Neural cell (in vitro differentiated cells): ENCODE measurements around the gene CA5A. TPM values are rescaled to one million over a fixed set of nuclear protein-coding genes. Genes with fewer than 3 reads are reported as not detected.

Experiments used
- H2AFZ ChIP-seq: fragments of 200-600, 300-800 bp; sonication (generic), shearing (Covaris generic); 2 replicates; pipeline ENCODE4 v1.6.0; 2014; ENCODE audit warnings: low read depth, mild to moderate bottlenecking, antibody characterized with exemption, low read length, moderate library complexity
- H3F3A ChIP-seq: fragments of 200-600 bp; shearing (Covaris generic); 2 replicates; pipeline ENCODE4 v1.6.1; 2016; ENCODE audit warnings: mild to moderate bottlenecking, moderate library complexity, mixed read lengths, antibody characterized with exemption, low read length; ENCODE audit not compliant: insufficient read depth, poor library complexity, severe bottlenecking
- H3K27ac ChIP-seq: fragments of 200-600, 300-800 bp; sonication (generic), shearing (Covaris generic); 2 replicates; pipeline ENCODE4 v1.5.1; 2014; ENCODE audit warnings: mild to moderate bottlenecking, low read length, moderate library complexity
- H3K27me3 ChIP-seq: fragments of 300-800, 200-600 bp; sonication (generic), shearing (Covaris generic); 2 replicates; pipeline ENCODE4 v1.6.0; 2014; ENCODE audit warnings: mild to moderate bottlenecking, low read depth, low read length, moderate library complexity; ENCODE audit not compliant: insufficient read depth
- H3K36me3 ChIP-seq: fragments of 300-800, 200-600 bp; sonication (generic), shearing (Covaris generic); 2 replicates; pipeline ENCODE4 v1.5.1; 2014; ENCODE audit warnings: mild to moderate bottlenecking, antibody characterized with exemption, low read length, moderate library complexity; ENCODE audit not compliant: insufficient read depth
- H3K4me2 ChIP-seq: fragments of 300-800, 200-600 bp; sonication (generic), shearing (Covaris generic); 2 replicates; pipeline ENCODE4 v1.6.0; 2014; ENCODE audit warnings: mild to moderate bottlenecking, low read length
- H3K4me3 ChIP-seq: fragments of 300-800, 200-600 bp; sonication (generic), shearing (Covaris generic); 2 replicates; pipeline ENCODE4 v1.5.1; 2014; ENCODE audit warnings: mild to moderate bottlenecking, low read length, moderate library complexity
- H3K79me2 ChIP-seq: fragments of 200-600 bp; shearing (Covaris generic); replicated peaks from 2 replicates; pipeline ENCODE4 v1.6.0; 2014; ENCODE audit warnings: mild to moderate bottlenecking, low read length, moderate library complexity; ENCODE audit not compliant: insufficient read depth
- H3K9ac ChIP-seq: fragments of 300-800, 200-600 bp; sonication (generic), shearing (Covaris generic); 2 replicates; pipeline ENCODE4 v1.6.1; 2016; ENCODE audit warnings: mild to moderate bottlenecking, low read length, mixed read lengths
- H3K9me2 ChIP-seq: fragments of 200-600 bp; shearing (Covaris generic); 2 replicates; pipeline ENCODE4 v1.6.1; 2016; ENCODE audit warnings: mild to moderate bottlenecking, low read length, mixed read lengths; ENCODE audit not compliant: insufficient read depth
- H3K9me3 ChIP-seq: fragments of 200-600, 300-800 bp; sonication (generic), shearing (Covaris generic); 2 replicates; pipeline ENCODE4 v1.6.1; 2016; ENCODE audit warnings: mild to moderate bottlenecking, mixed run types, low read length, moderate library complexity, mixed read lengths
- H4K20me1 ChIP-seq: fragments of 200-600 bp; shearing (Covaris generic); 2 replicates; pipeline ENCODE4 v1.6.1; 2016; ENCODE audit warnings: mild to moderate bottlenecking, mixed run types; ENCODE audit not compliant: insufficient read depth
- EP300 ChIP-seq: fragments of 450-650 bp; conservative IDR thresholded peaks from 2 replicates; pipeline ENCODE4 v1.6.1; 2014; ENCODE audit warnings: antibody characterized with exemption, mild to moderate bottlenecking, moderate library complexity; ENCODE audit not compliant: poor library complexity, severe bottlenecking
- EZH2 ChIP-seq: fragments of 200-600, 300-800 bp; shearing (Covaris generic), sonication (generic); IDR thresholded peaks from 2 replicates; pipeline ENCODE4 v1.6.1; 2014; ENCODE audit warnings: antibody characterized with exemption, low read length, borderline replicate concordance, mild to moderate bottlenecking; ENCODE audit not compliant: insufficient read depth, poor library complexity, severe bottlenecking
- MXI1 ChIP-seq: fragments of 450-650 bp; conservative IDR thresholded peaks from 2 replicates; pipeline ENCODE4 v1.6.1; 2014; ENCODE audit warnings: antibody characterized with exemption, mild to moderate bottlenecking; ENCODE audit not compliant: poor library complexity, severe bottlenecking
- POLR2AphosphoS5 ChIP-seq: IDR thresholded peaks from 2 replicates; pipeline ENCODE4 v1.6.1; 2012
- RAD21 ChIP-seq: fragments of 450-650 bp; conservative IDR thresholded peaks from 2 replicates; pipeline ENCODE4 v1.6.1; 2014; ENCODE audit warnings: antibody characterized with exemption, mild to moderate bottlenecking, moderate library complexity
- REST ChIP-seq: IDR thresholded peaks from 2 replicates; pipeline ENCODE4 v1.6.1; 2012; ENCODE audit warnings: borderline replicate concordance
- SMC3 ChIP-seq: fragments of 450-650 bp; conservative IDR thresholded peaks from 2 replicates; pipeline ENCODE4 v1.6.1; 2014; ENCODE audit warnings: antibody characterized with exemption, mild to moderate bottlenecking, moderate library complexity; ENCODE audit not compliant: poor library complexity
- TAF1 ChIP-seq: IDR thresholded peaks from 2 replicates; pipeline ENCODE4 v1.6.1; 2012; ENCODE audit warnings: low read depth
- polyA plus RNA-seq: library from polyadenylated mRNA; depleted of rRNA; stranded (reverse); fragments of >200 nt; gene quantifications from 2 replicates; pipeline ENCODE4 v1.2.3, GENCODE V29; 2014
- TF ChIP-seq, protein P1 (sequence below): fragments of 450-650 bp; IDR thresholded peaks from 2 replicates; pipeline ENCODE4 v1.5.1; 2014; ENCODE audit warnings: antibody characterized with exemption, mild to moderate bottlenecking, moderate library complexity; ENCODE audit not compliant: poor library complexity, severe bottlenecking

Gene CA5A
- polyA plus RNA-seq, 1 donor from 2014 or later: not detected

DNA sequence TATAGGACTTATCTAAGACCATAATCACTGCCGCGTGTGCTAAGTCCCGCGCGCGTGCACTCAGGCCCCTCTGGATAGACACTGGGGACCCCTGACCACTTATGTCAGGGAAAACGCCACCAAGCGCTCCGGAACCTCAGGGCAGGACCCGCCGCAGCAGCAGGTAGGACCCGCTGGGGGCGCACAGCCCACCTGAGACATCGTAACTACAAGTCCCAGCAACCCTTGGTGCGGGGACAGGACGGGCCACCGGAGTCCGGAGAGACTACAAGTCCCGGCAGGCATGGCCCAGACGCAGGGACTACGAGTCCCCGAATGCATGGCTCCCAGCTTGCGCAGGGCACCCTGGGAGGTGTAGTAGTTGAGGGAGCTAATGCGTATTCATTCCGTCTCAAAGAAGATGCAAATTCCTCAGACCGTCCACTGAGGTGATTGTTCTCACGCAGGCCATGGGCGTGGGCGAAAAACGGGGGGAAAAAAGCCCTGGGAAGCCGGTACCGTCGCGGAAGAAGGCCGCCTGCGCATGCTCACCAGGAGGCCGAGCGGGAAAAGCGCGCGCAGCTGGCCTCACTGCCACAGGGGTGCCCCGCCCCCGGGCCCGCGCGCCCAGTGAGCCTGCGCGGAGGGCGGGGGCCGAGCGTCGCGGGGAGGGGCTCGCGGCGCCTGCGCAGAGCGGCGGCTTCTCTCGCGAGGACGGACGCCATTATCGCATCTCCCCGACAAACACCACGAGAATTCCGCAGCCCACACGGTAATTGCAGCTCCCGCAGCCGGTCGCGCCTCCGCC lies 14.6 kb upstream of the CA5A start, which contains the start of gene BANP:
TSS of gene BANP (plus strand) at position 670 of the 787 bp plus-strand sequence. CDS start 23,682 bp downstream, outside the sequence.
- no peaks in the 10 kb centered on the region for H3F3A ChIP-seq
- H2AFZ ChIP-seq: peak within 1 kb of the TSS; percentile 80
- peak within 1 kb of the TSS; percentile 98 for H3K27ac ChIP-seq
- peak within 1 kb of the TSS; percentile 85 for H3K4me3 ChIP-seq
- H3K9me3 ChIP-seq: no peaks in the 10 kb centered on the region
- peak within 1 kb of the TSS; percentile 97 for H3K9ac ChIP-seq
- H3K36me3 ChIP-seq: no peaks in the 10 kb centered on the region
- peak within 1 kb of the TSS; percentile 95 for H3K4me2 ChIP-seq
- H3K9me2 ChIP-seq: no peaks in the 10 kb centered on the region
- no peaks in the 10 kb centered on the region for H3K27me3 ChIP-seq
- H4K20me1 ChIP-seq: no peaks in the 10 kb centered on the region
- H3K79me2 ChIP-seq: peaks cover 23% of the 10 kb centered on the region
- TF ChIP-seq SMC3 (peak; percentile 49), REST (no peak), POLR2AphosphoS5 (peak; percentile 87), RAD21 (peak; percentile 41), EP300 (peak; percentile 57), EZH2 (no peak), MXI1 (peak; percentile 75), TAF1 (no peak)
- TF ChIP-seq, protein P1, sequence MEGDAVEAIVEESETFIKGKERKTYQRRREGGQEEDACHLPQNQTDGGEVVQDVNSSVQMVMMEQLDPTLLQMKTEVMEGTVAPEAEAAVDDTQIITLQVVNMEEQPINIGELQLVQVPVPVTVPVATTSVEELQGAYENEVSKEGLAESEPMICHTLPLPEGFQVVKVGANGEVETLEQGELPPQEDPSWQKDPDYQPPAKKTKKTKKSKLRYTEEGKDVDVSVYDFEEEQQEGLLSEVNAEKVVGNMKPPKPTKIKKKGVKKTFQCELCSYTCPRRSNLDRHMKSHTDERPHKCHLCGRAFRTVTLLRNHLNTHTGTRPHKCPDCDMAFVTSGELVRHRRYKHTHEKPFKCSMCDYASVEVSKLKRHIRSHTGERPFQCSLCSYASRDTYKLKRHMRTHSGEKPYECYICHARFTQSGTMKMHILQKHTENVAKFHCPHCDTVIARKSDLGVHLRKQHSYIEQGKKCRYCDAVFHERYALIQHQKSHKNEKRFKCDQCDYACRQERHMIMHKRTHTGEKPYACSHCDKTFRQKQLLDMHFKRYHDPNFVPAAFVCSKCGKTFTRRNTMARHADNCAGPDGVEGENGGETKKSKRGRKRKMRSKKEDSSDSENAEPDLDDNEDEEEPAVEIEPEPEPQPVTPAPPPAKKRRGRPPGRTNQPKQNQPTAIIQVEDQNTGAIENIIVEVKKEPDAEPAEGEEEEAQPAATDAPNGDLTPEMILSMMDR: peak; percentile 89

GRCh38 chr16:87949071-87949744 lies 12.9 kb upstream of the CA5A start:
- TF ChIP-seq EZH2 (no peak), SMC3 (no peak), MXI1 (no peak), TAF1 (no peak), RAD21 (no peak), EP300 (no peak), POLR2AphosphoS5 (no peak), REST (no peak)
- TF ChIP-seq, protein P1: no peak
- no peaks in the 10 kb centered on the region for H3K9me2 ChIP-seq
- no peaks in the 10 kb centered on the region for H3K9me3 ChIP-seq
- no peak overlapping the region for H3K9ac ChIP-seq
- no peak overlapping the region for H2AFZ ChIP-seq
- H3F3A ChIP-seq: no peaks in the 10 kb centered on the region
- peaks cover 22% of the 10 kb centered on the region for H3K79me2 ChIP-seq
- no peak overlapping the region for H3K27ac ChIP-seq
- no peaks in the 10 kb centered on the region for H3K36me3 ChIP-seq
- no peaks in the 10 kb centered on the region for H4K20me1 ChIP-seq
- no peaks in the 10 kb centered on the region for H3K27me3 ChIP-seq
- H3K4me3 ChIP-seq: no peak overlapping the region
- H3K4me2 ChIP-seq: no peak overlapping the region
